ENCODE results near the gene PDLIM1. TPM values are rescaled to one million over a fixed set of nuclear protein-coding genes. Genes with fewer than 3 reads are reported as not detected.

PDLIM1 gene
- total RNA-seq, 4 donors from 2014 or later: 40.7 to 86.8 (median 83.4) TPM

- Histone ChIP-seq H3K36me3 (no peaks in the 10 kb centered on the region), H3K9me3 (no peaks in the 10 kb centered on the region), H3K27me3 (peaks cover 0 to 23% (median 8%) of the 10 kb centered on the region in 4 donors), H3K4me3 (peak overlapping the region; percentile 76 to 91 (median 82)), H3K27ac (replicated peaks in 1 of 4) (peak overlapping the region; percentile 77 to 86 (median 81)), H3K4me1 (peaks cover 19 to 43% (median 27%) of the 10 kb centered on the region in 4 donors)
- DNase-seq (ENCODE audit: extremely low spot score): no peak
- 77% methylated on average over 12 of the region's 12 CpGs for WGBS
- no peak for TF ChIP-seq EP300 (IDR thresholded peaks at IDR 0.05)
- TF ChIP-seq CTCF (IDR thresholded peaks at IDR 0.05): peak in 1 of 3 experiments; percentile 26
- TF ChIP-seq POLR2AphosphoS5 (IDR thresholded peaks at IDR 0.05): peak in 1 of 2 donors; percentile 12
- intact Hi-C loops (cut with DNase I): loop anchor here (5.0 kb wide), 1 partner anchor 42 kb away; no protein-coding TSS in a partner anchor
Measured at GRCh38 chr10:95289003-95289920, 1.5 kb downstream of the PDLIM1 start.

GRCh38 chr10:95288303-95288702 lies 2.5 kb downstream of the PDLIM1 start:
- Histone ChIP-seq H3K4me3 (peak overlapping the region; percentile 76 to 91 (median 82)), H3K9me3 (no peaks in the 10 kb centered on the region), H3K27me3 (peaks cover 0 to 27% (median 8%) of the 10 kb centered on the region in 4 donors), H3K36me3 (no peaks in the 10 kb centered on the region), H3K4me1 (peaks cover 20 to 46% (median 28%) of the 10 kb centered on the region in 4 donors), H3K27ac (replicated peaks in 1 of 4) (peak overlapping the region; percentile 24 to 80 (median 56))
- intact Hi-C loops (cut with DNase I): loop anchor here (5.0 kb wide), 1 partner anchor 41 kb away; no protein-coding TSS in a partner anchor
- WGBS: 76% methylated on average over 1 of the region's 1 CpG
- no peak for DNase-seq (ENCODE audit: extremely low spot score)
- TF ChIP-seq POLR2AphosphoS5 (IDR thresholded peaks at IDR 0.05) (no peak), EP300 (IDR thresholded peaks at IDR 0.05) (no peak), POLR2A (IDR thresholded peaks at IDR 0.05; ENCODE audit: low read depth) (no peak), CTCF (IDR thresholded peaks at IDR 0.05) (no peak)

GRCh38 chr10:95287281-95287680 lies 3.5 kb downstream of the PDLIM1 start:
- Histone ChIP-seq H3K4me1 (peaks cover 20 to 46% (median 28%) of the 10 kb centered on the region in 4 donors), H3K27ac (replicated peaks in 1 of 4) (peak overlapping the region; percentile 16 to 80 (median 54)), H3K4me3 (peak overlapping the region in 2 of 4 donors; percentile 85 to 91), H3K36me3 (no peaks in the 10 kb centered on the region), H3K9me3 (no peaks in the 10 kb centered on the region), H3K27me3 (peaks cover 0 to 28% (median 8%) of the 10 kb centered on the region in 4 donors)
- TF ChIP-seq EP300 (IDR thresholded peaks at IDR 0.05) (no peak), POLR2AphosphoS5 (IDR thresholded peaks at IDR 0.05) (peak in 1 of 2 donors; percentile 33), CTCF (IDR thresholded peaks at IDR 0.05) (no peak)
- intact Hi-C loops (cut with DNase I): loop anchor here (5.0 kb wide), 1 partner anchor 40 kb away; no protein-coding TSS in a partner anchor
- 65% methylated on average over 3 of the region's 3 CpGs for WGBS
- no peak for DNase-seq (ENCODE audit: extremely low spot score)

GRCh38 chr10:95286707-95287106 lies 4.1 kb downstream of the PDLIM1 start:
- Histone ChIP-seq H3K27ac (replicated peaks in 1 of 4) (peak overlapping the region in 3 of 4 donors; percentile 16 to 77 (median 30)), H3K4me1 (peaks cover 20 to 46% (median 28%) of the 10 kb centered on the region in 4 donors), H3K9me3 (no peaks in the 10 kb centered on the region), H3K36me3 (no peaks in the 10 kb centered on the region), H3K27me3 (peaks cover 0 to 28% (median 8%) of the 10 kb centered on the region in 4 donors), H3K4me3 (peak overlapping the region in 1 of 4 donors; percentile 91)
- WGBS: 8% methylated on average over 1 of the region's 1 CpG
- no peak for TF ChIP-seq POLR2AphosphoS5 (IDR thresholded peaks at IDR 0.05)
- no peak for DNase-seq (ENCODE audit: extremely low spot score)
- intact Hi-C loops (cut with DNase I): loop anchor here (5.0 kb wide), 1 partner anchor 39 kb away; no protein-coding TSS in a partner anchor

GRCh38 chr10:95285556-95285955 lies 5.2 kb downstream of the PDLIM1 start:
- Histone ChIP-seq H3K9me3 (no peaks in the 10 kb centered on the region), H3K4me3 (no peak overlapping the region), H3K27ac (replicated peaks in 1 of 4) (peak overlapping the region in 2 of 4 donors; percentile 1 to 21), H3K4me1 (peaks cover 12 to 50% (median 32%) of the 10 kb centered on the region in 4 donors), H3K27me3 (peaks cover 0 to 27% (median 8%) of the 10 kb centered on the region in 4 donors), H3K36me3 (no peaks in the 10 kb centered on the region)
- no peak for DNase-seq (ENCODE audit: extremely low spot score)
- intact Hi-C loops (cut with DNase I): loop anchor here (5.0 kb wide), 1 partner anchor 38 kb away; no protein-coding TSS in a partner anchor
- 92% methylated on average over 2 of the region's 2 CpGs for WGBS
- TF ChIP-seq EP300 (IDR thresholded peaks at IDR 0.05) (no peak), POLR2AphosphoS5 (IDR thresholded peaks at IDR 0.05) (no peak), POLR2A (IDR thresholded peaks at IDR 0.05; ENCODE audit: low read depth) (no peak), CTCF (IDR thresholded peaks at IDR 0.05) (no peak)

Measured in esophagus muscularis mucosa (tissue), 4 donors.